Measurements from ENCODE around the gene RCOR1. TPM values are rescaled to one million over a fixed set of nuclear protein-coding genes. Genes with fewer than 3 reads are reported as not detected.

RCOR1 gene
- total and polyA plus RNA-seq, 2 of the 8 experiments (the other 6 are each of a cell fraction or from before 2014, with no cell fraction given), result 12.3 to 26.3 TPM

GRCh38 chr14:102723650-102724049 is 131.2 kb downstream of the RCOR1 start:
- no peak overlapping the region for H3K4me3 ChIP-seq (ENCODE audit: extremely low read depth in 1 of 4, insufficient read depth in 2 of 4, low read depth in 3 of 4, low read length in 4 of 4)
- peaks cover 0 to 3% of the 10 kb centered on the region in 2 experiments for H4K20me1 ChIP-seq (replicated peaks in 1 of 2; ENCODE audit: control insufficient read depth in 1 of 2, insufficient read depth in 2 of 2, low read length in 2 of 2)
- H3K79me2 ChIP-seq (ENCODE audit: control insufficient read depth in 1 of 2, insufficient read depth in 2 of 2, low read length in 2 of 2), result no peaks in the 10 kb centered on the region
- no peaks in the 10 kb centered on the region; the same call in 1 of the 2 replicates for H3K79me1 ChIP-seq (ENCODE audit: low read depth, low read length)
- H3K9me3 ChIP-seq (ENCODE audit: insufficient read depth in 2 of 2, low read depth in 1 of 2, low read length in 1 of 2), result no peaks in the 10 kb centered on the region
- no peak overlapping the region for H3K4ac ChIP-seq (replicated peaks; ENCODE audit: insufficient read length, low read depth, low read length)
- no peak overlapping the region for H4K5ac ChIP-seq (ENCODE audit: insufficient read length, low read depth, low read length)
- peaks cover 0 to 4% (median 1%) of the 10 kb centered on the region in 4 experiments; a peak in 3 of 7 replicates for H3K4me1 ChIP-seq (replicated peaks in 1 of 4; ENCODE audit: control insufficient read depth in 3 of 4, insufficient read depth in 4 of 4, low read length in 3 of 4)
- TF ChIP-seq MAX (IDR thresholded peaks at IDR 0.05) (no peak), BCL11A (IDR thresholded peaks at IDR 0.05; ENCODE audit: low read depth in 2 of 2, low read length in 2 of 2) (no peak), ZNF274 (IDR thresholded peaks at IDR 0.05; ENCODE audit: borderline replicate concordance, extremely low read depth, low read length) (no peak), JUN (IDR thresholded peaks at IDR 0.05; ENCODE audit: low read depth, low read length) (no peak), KDM4A (IDR thresholded peaks at IDR 0.05; ENCODE audit: low read depth, low read length, severe bottlenecking) (no peak), SAP30 (IDR thresholded peaks at IDR 0.05; ENCODE audit: insufficient read depth, insufficient replicate concordance, low read length) (no peak), CEBPB (IDR thresholded peaks at IDR 0.05; ENCODE audit: low read depth, low read length) (no peak), ASH2L (IDR thresholded peaks at IDR 0.05; ENCODE audit: low read length) (no peak), RNF2 (IDR thresholded peaks at IDR 0.05; ENCODE audit: borderline replicate concordance, low read depth, low read length, missing control alignments, poor library complexity, severe bottlenecking) (no peak)
- TF ChIP-seq, protein P1, sequence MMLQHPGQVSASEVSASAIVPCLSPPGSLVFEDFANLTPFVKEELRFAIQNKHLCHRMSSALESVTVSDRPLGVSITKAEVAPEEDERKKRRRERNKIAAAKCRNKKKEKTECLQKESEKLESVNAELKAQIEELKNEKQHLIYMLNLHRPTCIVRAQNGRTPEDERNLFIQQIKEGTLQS (IDR thresholded peaks at IDR 0.05; ENCODE audit: insufficient read depth, low read depth, low read length), result no peak
- H2BK20ac ChIP-seq (ENCODE audit: low read length), result no peak overlapping the region
- CTCF ChIA-PET (ENCODE audit: partially characterized antibody), result interaction anchor here (0.6 to 3.5 kb wide), 5 partner anchors 9 to 80 kb away, joined by 3 to 19 read pairs (median 5); no protein-coding TSS in a partner anchor
- FAIRE-seq (no peak), DNase-seq (ENCODE audit: low read depth in 1 of 2, low spot score in 2 of 2) (no peak)
- H3K23ac ChIP-seq (ENCODE audit: insufficient read length), result no peak overlapping the region
- no peak overlapping the region for H2AFZ ChIP-seq (ENCODE audit: low read length)
- no peak overlapping the region for H3K14ac ChIP-seq (ENCODE audit: insufficient read length)
- H3K9ac ChIP-seq (replicated peaks in 1 of 4; ENCODE audit: extremely low read depth in 1 of 4, low read depth in 3 of 4, low read length in 3 of 4), result no peak overlapping the region
- H4K91ac ChIP-seq (replicated peaks; ENCODE audit: insufficient read length, low read length), result no peak overlapping the region
- no peak overlapping the region; the same call in 1 of the 2 replicates for H4K8ac ChIP-seq (ENCODE audit: extremely low read depth, insufficient read depth, low read length)
- H3K18ac ChIP-seq (ENCODE audit: extremely low read depth, low read length), result no peak overlapping the region
- H2BK12ac ChIP-seq (ENCODE audit: low read depth, low read length), result no peak overlapping the region
- no peaks in the 10 kb centered on the region for H3K23me2 ChIP-seq (ENCODE audit: low read depth, low read length)
- H3K27ac ChIP-seq (ENCODE audit: low read depth, low read length), result no peak overlapping the region
- no peaks in the 10 kb centered on the region for H3K27me3 ChIP-seq (replicated peaks in 1 of 4; ENCODE audit: control insufficient read depth in 3 of 4, extremely low read depth in 1 of 4, insufficient read depth in 3 of 4, low read length in 3 of 4)
- H3K4me2 ChIP-seq (ENCODE audit: insufficient read depth in 1 of 2, low read depth in 2 of 2, low read length in 2 of 2), result no peak overlapping the region
- no peak overlapping the region for H2BK5ac ChIP-seq (ENCODE audit: low read depth, low read length)
- no peak overlapping the region for H2AK5ac ChIP-seq (ENCODE audit: low read depth, low read length)
- H2BK15ac ChIP-seq (ENCODE audit: low read length), result no peak overlapping the region
- peaks cover 3 to 71% (median 17%) of the 10 kb centered on the region in 4 experiments; a peak in 6 of 8 replicates for H3K36me3 ChIP-seq (ENCODE audit: control insufficient read depth in 2 of 4, insufficient read depth in 4 of 4, low read length in 3 of 4)
- H3K56ac ChIP-seq (replicated peaks; ENCODE audit: insufficient read length, low read depth, low read length), result no peak overlapping the region
- POLR2A ChIA-PET (ENCODE audit: partially characterized antibody), result no interaction called here
- H2BK120ac ChIP-seq (replicated peaks; ENCODE audit: low read depth, low read length), result no peak overlapping the region
- 97% methylated on average over 5 of the region's 5 CpGs; no CpG with 5 or more reads in 1 of the 2 experiments for WGBS, 2 experiments (ENCODE audit: extremely low coverage in 1 of 2, insufficient coverage in 1 of 2, insufficient read length in 1 of 2, insufficient replicate concordance in 2 of 2, low coverage in 1 of 2, low lambda C conversion rate in 2 of 2, missing lambda C conversion rate in 1 of 2)
